ENCODE data around the gene SLIT1.
A peak's percentile ranks its signal among the peaks of the same experiment; 100 is the strongest.
"Not testable (repeated sequence)": the region's sequence is repeated elsewhere in the genome, so short reads cannot be mapped to it uniquely, and the experiment has no call there.

Gene SLIT1

GRCh38 chr10:97037365-97038361 lies 148.1 kb downstream of the SLIT1 start:
- DNase-seq (ENCODE audit: extremely low spot score): peak; percentile 90
- TF ChIP-seq FOXA1 (IDR thresholded peaks at IDR 0.05) (no peak), HDGF (IDR thresholded peaks at IDR 0.05; ENCODE audit: borderline replicate concordance) (no peak), ARNT (IDR thresholded peaks at IDR 0.05) (no peak), LEF1 (IDR thresholded peaks at IDR 0.05; ENCODE audit: borderline replicate concordance) (no peak), NFRKB (IDR thresholded peaks at IDR 0.05) (no peak), TARDBP (IDR thresholded peaks at IDR 0.05) (no peak), ELF4 (IDR thresholded peaks at IDR 0.05) (no peak), ZNF384 (IDR thresholded peaks at IDR 0.05) (no peak)
- ChIA-PET POLR2A (interaction anchor here (1.2 kb wide), 1 partner anchor 13 kb away, joined by 3 read pairs; no protein-coding TSS in a partner anchor), CTCF (interaction anchor here (0.5 to 3.6 kb wide), 25 partner anchors 9 to 399 kb away, joined by 3 to 31 read pairs (median 3); no protein-coding TSS in a partner anchor)

DNA sequence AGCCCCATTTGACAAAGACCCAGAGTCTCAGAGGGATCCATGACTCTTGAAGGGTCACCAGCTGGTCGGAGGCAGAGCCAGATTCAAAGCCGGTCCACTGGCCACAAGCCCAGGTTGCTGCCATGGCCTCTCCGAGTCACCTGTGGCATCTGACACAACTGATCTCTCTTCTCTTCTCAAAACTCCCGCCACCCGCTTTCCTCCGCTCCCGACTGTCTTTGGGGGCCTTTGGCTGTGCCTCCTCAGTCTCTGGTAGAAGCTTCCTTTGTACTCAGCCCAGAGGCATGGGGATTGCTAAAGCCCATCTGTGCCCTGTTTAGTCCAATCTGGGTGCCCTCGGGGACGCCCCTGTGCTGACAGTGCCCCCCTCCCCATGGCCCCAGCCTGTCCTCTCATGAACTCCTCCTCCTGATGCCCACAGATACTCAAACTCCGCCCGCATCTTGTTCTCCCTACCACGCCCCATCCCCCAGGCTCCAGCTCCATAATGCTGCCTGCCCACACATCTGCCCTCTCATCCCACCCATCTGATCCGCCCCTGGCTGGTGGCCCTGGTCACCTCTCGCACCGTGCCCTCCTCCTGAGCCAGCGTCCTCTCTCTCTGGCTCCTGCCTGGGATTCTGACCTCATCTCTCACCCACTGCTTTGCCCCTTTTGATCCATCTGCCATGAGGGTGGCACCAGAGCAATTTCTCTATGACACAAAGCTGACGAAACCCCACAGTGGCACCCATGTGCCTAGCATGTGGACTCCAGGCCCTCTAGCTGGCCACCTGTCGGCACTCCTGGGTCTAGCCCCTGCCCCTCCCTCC lies 150.6 kb downstream of the SLIT1 start:
- POLR2A ChIA-PET: no interaction called here
- DNase-seq (ENCODE audit: extremely low spot score): no peak
- TF ChIP-seq L3MBTL2 (conservative IDR thresholded peaks at IDR 0.05) (no peak), ELF4 (IDR thresholded peaks at IDR 0.05) (no peak), CTBP1 (IDR thresholded peaks at IDR 0.05; ENCODE audit: borderline replicate concordance) (no peak), SUZ12 (IDR thresholded peaks at IDR 0.05) (no peak), TARDBP (IDR thresholded peaks at IDR 0.05) (no peak), HDGF (IDR thresholded peaks at IDR 0.05; ENCODE audit: borderline replicate concordance) (no peak), LEF1 (IDR thresholded peaks at IDR 0.05; ENCODE audit: borderline replicate concordance) (no peak), FOXK2 (IDR thresholded peaks at IDR 0.05) (no peak), BHLHE40 (IDR thresholded peaks at IDR 0.05; ENCODE audit: borderline replicate concordance) (no peak), NFRKB (IDR thresholded peaks at IDR 0.05) (no peak), FOXA1 (IDR thresholded peaks at IDR 0.05) (no peak), ZNF384 (IDR thresholded peaks at IDR 0.05) (no peak), SP1 (IDR thresholded peaks at IDR 0.05) (no peak)
- TF ChIP-seq, protein P1, sequence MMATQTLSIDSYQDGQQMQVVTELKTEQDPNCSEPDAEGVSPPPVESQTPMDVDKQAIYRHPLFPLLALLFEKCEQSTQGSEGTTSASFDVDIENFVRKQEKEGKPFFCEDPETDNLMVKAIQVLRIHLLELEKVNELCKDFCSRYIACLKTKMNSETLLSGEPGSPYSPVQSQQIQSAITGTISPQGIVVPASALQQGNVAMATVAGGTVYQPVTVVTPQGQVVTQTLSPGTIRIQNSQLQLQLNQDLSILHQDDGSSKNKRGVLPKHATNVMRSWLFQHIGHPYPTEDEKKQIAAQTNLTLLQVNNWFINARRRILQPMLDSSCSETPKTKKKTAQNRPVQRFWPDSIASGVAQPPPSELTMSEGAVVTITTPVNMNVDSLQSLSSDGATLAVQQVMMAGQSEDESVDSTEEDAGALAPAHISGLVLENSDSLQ (IDR thresholded peaks at IDR 0.05): no peak
- CTCF ChIA-PET: interaction anchor here (3.2 to 3.6 kb wide), 2 partner anchors 10 to 38 kb away, joined by 19 to 31 read pairs; no protein-coding TSS in a partner anchor

GRCh38 chr10:97034301-97034700 lies 151.5 kb downstream of the SLIT1 start:
- CTCF ChIA-PET: interaction anchor here (0.7 to 3.6 kb wide), 3 partner anchors 9 to 630 kb away, joined by 3 to 31 read pairs (median 5); no protein-coding TSS in a partner anchor
- DNase-seq (ENCODE audit: extremely low spot score): no peak
- TF ChIP-seq ARNT (IDR thresholded peaks at IDR 0.05): no peak
- TF ChIP-seq CTBP1 (IDR thresholded peaks at IDR 0.05; ENCODE audit: borderline replicate concordance): no peak
- TF ChIP-seq ZNF384 (IDR thresholded peaks at IDR 0.05): no peak
- TF ChIP-seq TARDBP (IDR thresholded peaks at IDR 0.05): no peak
- no peak for TF ChIP-seq L3MBTL2 (conservative IDR thresholded peaks at IDR 0.05)
- no peak for TF ChIP-seq SP1 (IDR thresholded peaks at IDR 0.05)
- no peak for TF ChIP-seq FOXK2 (IDR thresholded peaks at IDR 0.05)
- TF ChIP-seq SUZ12 (IDR thresholded peaks at IDR 0.05): no peak
- TF ChIP-seq HDGF (IDR thresholded peaks at IDR 0.05; ENCODE audit: borderline replicate concordance): no peak
- no peak for TF ChIP-seq ELF4 (IDR thresholded peaks at IDR 0.05)
- TF ChIP-seq FOXM1 (IDR thresholded peaks at IDR 0.05; ENCODE audit: borderline replicate concordance): no peak
- TF ChIP-seq FOXA1 (IDR thresholded peaks at IDR 0.05): no peak
- TF ChIP-seq, protein P1 (IDR thresholded peaks at IDR 0.05): no peak
- TF ChIP-seq NFRKB (IDR thresholded peaks at IDR 0.05): no peak
- TF ChIP-seq LEF1 (IDR thresholded peaks at IDR 0.05; ENCODE audit: borderline replicate concordance): no peak
- no peak for TF ChIP-seq BHLHE40 (IDR thresholded peaks at IDR 0.05; ENCODE audit: borderline replicate concordance)
- POLR2A ChIA-PET: no interaction called here

DNA sequence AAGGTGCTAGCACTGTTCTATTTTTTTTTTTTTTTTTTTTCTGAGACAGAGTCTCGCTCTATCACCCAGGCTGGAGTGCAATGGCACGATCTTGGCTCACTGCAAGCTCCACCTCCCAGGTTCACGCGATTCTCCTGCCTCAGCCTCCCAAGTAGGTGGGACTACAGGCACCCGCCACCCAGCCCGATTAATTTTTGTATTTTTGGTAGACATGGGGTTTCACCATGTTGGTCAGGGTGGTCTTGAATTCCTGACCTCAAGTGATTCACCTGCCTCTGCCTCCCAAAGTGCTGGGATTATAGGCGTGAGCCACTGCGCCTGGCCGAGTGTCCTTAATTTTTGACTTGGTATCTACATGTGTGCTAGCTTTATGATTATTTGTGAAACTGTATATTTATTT lies 151.9 kb downstream of the SLIT1 start:
- CTCF ChIA-PET: interaction anchor here (0.7 to 0.8 kb wide), 2 partner anchors 9 to 630 kb away, joined by 3 to 5 read pairs; no protein-coding TSS in a partner anchor
- DNase-seq (ENCODE audit: extremely low spot score); POLR2A ChIA-PET: not testable (repeated sequence)

- DNase-seq (ENCODE audit: extremely low spot score): no peak
- TF ChIP-seq ARNT (IDR thresholded peaks at IDR 0.05) (no peak), SUZ12 (IDR thresholded peaks at IDR 0.05) (no peak), FOXK2 (IDR thresholded peaks at IDR 0.05) (no peak), FOXA1 (IDR thresholded peaks at IDR 0.05) (no peak), NFRKB (IDR thresholded peaks at IDR 0.05) (no peak), ELF4 (IDR thresholded peaks at IDR 0.05) (no peak), HDGF (IDR thresholded peaks at IDR 0.05; ENCODE audit: borderline replicate concordance) (no peak), LEF1 (IDR thresholded peaks at IDR 0.05; ENCODE audit: borderline replicate concordance) (no peak), TARDBP (IDR thresholded peaks at IDR 0.05) (no peak), L3MBTL2 (conservative IDR thresholded peaks at IDR 0.05) (no peak), FOXM1 (IDR thresholded peaks at IDR 0.05; ENCODE audit: borderline replicate concordance) (no peak), ZNF384 (IDR thresholded peaks at IDR 0.05) (no peak)
- ChIA-PET POLR2A (no interaction called here), CTCF (interaction anchor here (0.6 kb wide), 1 partner anchor 132 kb away, joined by 3 read pairs; no protein-coding TSS in a partner anchor)
These were observed 153.1 kb downstream of the SLIT1 start for GRCh38 chr10:97032624-97033023.

DNA sequence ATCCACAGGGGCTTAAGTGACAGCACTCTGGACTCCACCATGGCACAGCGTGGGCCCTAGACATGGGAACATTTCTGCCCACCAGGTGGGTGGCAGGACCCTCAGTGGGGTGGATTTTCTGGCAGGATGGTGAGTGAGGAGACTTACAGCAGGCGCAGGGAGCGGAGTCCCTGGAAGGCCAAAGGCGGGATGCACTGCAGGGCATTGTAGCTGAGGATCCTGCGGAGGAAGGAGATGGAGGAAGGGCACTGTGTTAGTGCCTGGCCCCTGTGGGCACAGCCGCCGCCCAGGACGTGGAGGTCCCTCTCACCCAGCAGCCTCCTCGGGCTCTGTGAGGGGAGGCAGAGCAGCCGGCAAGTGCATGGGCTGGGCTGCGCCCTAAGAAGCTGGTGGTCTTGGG lies 154.3 kb downstream of the SLIT1 start:
- no peak for DNase-seq (ENCODE audit: extremely low spot score)
- ChIA-PET CTCF (no interaction called here), POLR2A (no interaction called here)
- TF ChIP-seq L3MBTL2 (conservative IDR thresholded peaks at IDR 0.05) (no peak), ZNF384 (IDR thresholded peaks at IDR 0.05) (no peak), FOXK2 (IDR thresholded peaks at IDR 0.05) (no peak), TARDBP (IDR thresholded peaks at IDR 0.05) (no peak), FOXM1 (IDR thresholded peaks at IDR 0.05; ENCODE audit: borderline replicate concordance) (no peak), LEF1 (IDR thresholded peaks at IDR 0.05; ENCODE audit: borderline replicate concordance) (no peak), ARNT (IDR thresholded peaks at IDR 0.05) (no peak), NFRKB (IDR thresholded peaks at IDR 0.05) (no peak), SUZ12 (IDR thresholded peaks at IDR 0.05) (no peak), BHLHE40 (IDR thresholded peaks at IDR 0.05; ENCODE audit: borderline replicate concordance) (no peak), ELF4 (IDR thresholded peaks at IDR 0.05) (no peak), HDGF (IDR thresholded peaks at IDR 0.05; ENCODE audit: borderline replicate concordance) (no peak)
- TF ChIP-seq, protein P1 (IDR thresholded peaks at IDR 0.05): no peak
